ENCODE results near the gene MAT2B. TPM values are rescaled to one million over a fixed set of nuclear protein-coding genes. Genes with fewer than 3 reads are reported as not detected.
A peak's percentile ranks its signal among the peaks of the same experiment; 100 is the strongest.

The MAT2B gene
- total and polyA plus RNA-seq, 9 of the 15 experiments (the other 6 are each of a cell fraction or from before 2014, with no cell fraction given), result 32.0 to 57.7 (median 43.6) TPM

DNA sequence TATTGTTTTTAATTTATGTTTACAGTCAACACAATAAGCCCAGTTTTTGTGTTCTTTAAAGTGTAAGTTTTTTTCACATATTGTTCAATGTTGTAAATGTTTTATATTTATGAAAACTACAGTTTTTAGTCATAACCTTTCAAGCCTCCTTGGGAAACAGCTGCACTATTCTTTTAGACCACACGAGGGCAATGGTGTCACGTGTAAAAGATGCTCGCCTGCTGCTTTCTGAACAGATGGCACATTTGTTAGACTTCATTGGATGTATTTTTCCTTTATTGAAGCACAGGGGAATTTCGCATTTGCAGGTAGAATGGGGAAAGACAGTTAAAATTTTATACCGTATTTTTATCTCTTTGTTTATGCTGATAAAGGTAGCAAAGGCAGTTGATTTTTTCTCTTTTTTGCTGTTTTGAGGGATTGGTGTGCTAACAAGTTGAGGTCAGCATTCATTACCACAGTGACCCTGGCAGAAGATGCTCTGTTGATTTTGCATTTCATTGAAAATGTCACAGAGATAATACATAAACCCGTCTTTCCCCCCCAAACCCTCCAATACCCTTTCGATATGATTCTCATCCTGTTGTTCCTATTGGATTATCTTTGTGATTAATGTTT is 59.0 kb downstream of the MAT2B start:
- H3K79me2 ChIP-seq (ENCODE audit: control insufficient read depth, insufficient read depth, low read length), result no peaks in the 10 kb centered on the region
- peaks cover 0 to 3% of the 10 kb centered on the region in 2 experiments; a peak in 1 of 5 replicates for H3K4me1 ChIP-seq (replicated peaks in 1 of 2; ENCODE audit: control insufficient read depth in 2 of 2, insufficient read depth in 2 of 2, low read length in 2 of 2)
- in situ Hi-C loops (cut with MboI) (loop anchor here (10.0 to 25.0 kb wide), 2 partner anchors 920 to 1648 kb away; no protein-coding TSS in a partner anchor), intact Hi-C loops (cut with micrococcal nuclease) (loop anchor here (2.0 to 10.0 kb wide), 4 partner anchors 443 to 1890 kb away; no protein-coding TSS in a partner anchor)
- no peak overlapping the region for H3K27ac ChIP-seq (ENCODE audit: extremely low read depth, low read depth, low read length)
- ATAC-seq (peak; percentile 81), FAIRE-seq (peak; percentile 95), DNase-seq (ENCODE audit: extremely low read depth in 1 of 4, low spot score in 3 of 4) (peak; percentile 39 to 67 (median 65))
- H4K20me1 ChIP-seq (replicated peaks; ENCODE audit: control insufficient read depth, insufficient read depth, low read length), result no peaks in the 10 kb centered on the region
- WGBS (ENCODE audit: insufficient coverage, low coverage, missing lambda C conversion rate), result 0% methylated on average over 7 of the region's 7 CpGs
- no peak overlapping the region for H3K4me3 ChIP-seq
- H3K9me1 ChIP-seq (ENCODE audit: control insufficient read depth, insufficient read depth, low read length), result no peaks in the 10 kb centered on the region
- H3K27me3 ChIP-seq (ENCODE audit: control insufficient read depth in 2 of 2, insufficient read depth in 2 of 2, low read length in 2 of 2), result peaks cover 8 to 10% of the 10 kb centered on the region in 2 experiments; a peak in 4 of 5 replicates
- CTCF ChIA-PET (ENCODE audit: low intra/inter-chr PET ratio), result interaction anchor here (0.6 to 0.8 kb wide), 2 partner anchors 132 to 1644 kb away, joined by 3 to 4 read pairs; no protein-coding TSS in a partner anchor
- no peaks in the 10 kb centered on the region for H3K9me3 ChIP-seq (replicated peaks; ENCODE audit: control insufficient read depth, insufficient read depth, low read depth, low read length)
- no peaks in the 10 kb centered on the region for H3K36me3 ChIP-seq (ENCODE audit: control insufficient read depth, insufficient read depth, low read length)
- POLR2A ChIA-PET, result interaction anchor here (0.7 kb wide), 1 partner anchor 62 kb away, joined by 3 read pairs; no protein-coding TSS in a partner anchor
- no peak overlapping the region for H2AFZ ChIP-seq (ENCODE audit: low read depth, low read length)
- H3K4me2 ChIP-seq (ENCODE audit: insufficient read depth, low read length), result no peak overlapping the region
- H3K9ac ChIP-seq (ENCODE audit: insufficient read depth in 1 of 2, low read depth in 2 of 2, low read length in 2 of 2), result no peak overlapping the region
- BruUV-seq (replicated peaks), result no TSS peak
- TF ChIP-seq ZNF184 (CRISPR knock-in tag; IDR thresholded peaks at IDR 0.05) (no peak), EP300 (IDR thresholded peaks at IDR 0.05; ENCODE audit: low read length) (no peak), CHD2 (IDR thresholded peaks at IDR 0.05; ENCODE audit: low read depth, low read length) (no peak), ZZZ3 (IDR thresholded peaks at IDR 0.05) (no peak), NFYB (IDR thresholded peaks at IDR 0.05; ENCODE audit: extremely low read depth, insufficient read length) (no peak), MAFF (IDR thresholded peaks at IDR 0.05; ENCODE audit: low read length) (peak; percentile 56), SPI1 (IDR thresholded peaks at IDR 0.05; ENCODE audit: borderline replicate concordance, low read depth, low read length) (no peak), MAFG (tag; conservative IDR thresholded peaks at IDR 0.05) (peak; percentile 21; the same call in 1 of the 2 replicates), C11orf30 (IDR thresholded peaks at IDR 0.05; ENCODE audit: low read depth) (peak; percentile 42), IRF2 (CRISPR knock-in tag; IDR thresholded peaks at IDR 0.05) (no peak), RAD51 (IDR thresholded peaks at IDR 0.05; ENCODE audit: borderline replicate concordance, low read depth) (0 out of 2 replicates have a peak, but pooled peaks have one; percentile 19), RHOXF2B (CRISPR knock-in tag; conservative IDR thresholded peaks at IDR 0.05) (no peak), SMC3 (conservative IDR thresholded peaks at IDR 0.05; ENCODE audit: insufficient read depth, low read depth, low read length) (peak; percentile 47; the same call in 1 of the 2 replicates), NFE2L1 (tag; IDR thresholded peaks at IDR 0.05; ENCODE audit: borderline replicate concordance, low read depth) (no peak)
- TF ChIP-seq, protein P1, sequence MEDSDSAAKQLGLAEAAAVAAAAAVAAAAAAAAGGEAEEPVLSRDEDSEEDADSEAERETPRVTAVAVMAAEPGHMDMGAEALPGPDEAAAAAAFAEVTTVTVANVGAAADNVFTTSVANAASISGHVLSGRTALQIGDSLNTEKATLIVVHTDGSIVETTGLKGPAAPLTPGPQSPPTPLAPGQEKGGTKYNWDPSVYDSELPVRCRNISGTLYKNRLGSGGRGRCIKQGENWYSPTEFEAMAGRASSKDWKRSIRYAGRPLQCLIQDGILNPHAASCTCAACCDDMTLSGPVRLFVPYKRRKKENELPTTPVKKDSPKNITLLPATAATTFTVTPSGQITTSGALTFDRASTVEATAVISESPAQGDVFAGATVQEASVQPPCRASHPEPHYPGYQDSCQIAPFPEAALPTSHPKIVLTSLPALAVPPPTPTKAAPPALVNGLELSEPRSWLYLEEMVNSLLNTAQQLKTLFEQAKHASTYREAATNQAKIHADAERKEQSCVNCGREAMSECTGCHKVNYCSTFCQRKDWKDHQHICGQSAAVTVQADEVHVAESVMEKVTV (CRISPR knock-in tag; IDR thresholded peaks at IDR 0.05), result peak; percentile 59

All from K562 (cell line).